Measurements from ENCODE around the gene RANBP1.

Gene RANBP1

DNA sequence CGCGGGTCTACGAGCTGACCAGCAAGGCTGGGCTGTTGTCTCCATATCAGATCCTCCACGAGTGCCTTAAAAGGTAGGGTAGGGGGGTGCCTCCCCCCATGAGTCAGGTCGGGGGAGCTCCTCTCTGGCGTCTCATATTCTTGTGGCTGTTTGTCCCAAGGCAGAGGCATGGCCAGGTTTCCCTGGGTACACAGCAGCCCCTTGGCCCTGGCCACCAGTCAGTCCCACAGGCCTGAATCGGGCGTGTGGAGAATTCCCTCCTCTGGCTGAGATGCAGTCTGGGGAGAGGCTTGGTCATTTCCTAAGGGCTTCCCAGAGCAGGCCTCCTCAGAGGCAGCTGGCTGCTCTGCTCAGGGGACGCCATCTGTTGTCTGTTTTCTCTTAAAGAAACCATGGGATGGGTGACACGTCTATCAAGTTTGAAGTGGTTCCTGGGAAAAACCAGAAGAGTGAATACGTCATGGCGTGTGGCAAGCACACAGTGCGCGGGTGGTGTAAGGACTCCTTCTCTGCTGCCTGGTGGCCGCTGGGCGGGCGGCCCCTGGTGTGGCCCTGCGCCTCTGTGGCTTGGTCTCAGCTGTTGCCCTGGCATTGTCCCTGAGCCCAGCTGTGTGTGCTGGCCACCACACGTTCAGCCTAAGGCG lies 9.6 kb upstream of the RANBP1 start:
- Histone ChIP-seq H3K4me3 (no peak overlapping the region), H3K27ac (no peak overlapping the region)
- TF ChIP-seq, protein P1, sequence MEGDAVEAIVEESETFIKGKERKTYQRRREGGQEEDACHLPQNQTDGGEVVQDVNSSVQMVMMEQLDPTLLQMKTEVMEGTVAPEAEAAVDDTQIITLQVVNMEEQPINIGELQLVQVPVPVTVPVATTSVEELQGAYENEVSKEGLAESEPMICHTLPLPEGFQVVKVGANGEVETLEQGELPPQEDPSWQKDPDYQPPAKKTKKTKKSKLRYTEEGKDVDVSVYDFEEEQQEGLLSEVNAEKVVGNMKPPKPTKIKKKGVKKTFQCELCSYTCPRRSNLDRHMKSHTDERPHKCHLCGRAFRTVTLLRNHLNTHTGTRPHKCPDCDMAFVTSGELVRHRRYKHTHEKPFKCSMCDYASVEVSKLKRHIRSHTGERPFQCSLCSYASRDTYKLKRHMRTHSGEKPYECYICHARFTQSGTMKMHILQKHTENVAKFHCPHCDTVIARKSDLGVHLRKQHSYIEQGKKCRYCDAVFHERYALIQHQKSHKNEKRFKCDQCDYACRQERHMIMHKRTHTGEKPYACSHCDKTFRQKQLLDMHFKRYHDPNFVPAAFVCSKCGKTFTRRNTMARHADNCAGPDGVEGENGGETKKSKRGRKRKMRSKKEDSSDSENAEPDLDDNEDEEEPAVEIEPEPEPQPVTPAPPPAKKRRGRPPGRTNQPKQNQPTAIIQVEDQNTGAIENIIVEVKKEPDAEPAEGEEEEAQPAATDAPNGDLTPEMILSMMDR (IDR thresholded peaks at IDR 0.05), result no peak
- no peak for DNase-seq (ENCODE audit: low spot score)

DNA sequence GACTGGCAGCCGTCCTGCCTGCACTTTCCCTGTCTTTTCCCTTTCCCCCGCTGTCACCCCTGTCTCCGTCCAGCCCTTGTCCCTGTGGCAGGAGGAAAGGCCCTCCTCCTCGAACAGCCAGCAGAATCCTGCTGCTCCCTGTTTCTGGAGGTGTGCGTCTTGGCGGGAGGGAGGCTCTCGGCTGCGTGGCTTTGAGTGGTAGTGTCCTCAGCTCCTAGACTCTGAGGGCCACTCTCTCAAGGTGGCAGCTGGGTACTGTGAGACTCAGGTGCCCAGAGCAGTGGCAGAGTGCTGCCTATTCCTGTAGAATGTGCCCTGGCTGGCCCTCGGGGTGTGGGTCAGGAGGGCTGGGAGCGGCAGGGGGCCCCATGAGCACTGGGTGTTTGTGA lies 9.1 kb upstream of the RANBP1 start:
- TF ChIP-seq, protein P1 (IDR thresholded peaks at IDR 0.05), result no peak
- Histone ChIP-seq H3K27ac (no peak overlapping the region), H3K4me3 (no peak overlapping the region)
- DNase-seq (ENCODE audit: low spot score), result no peak

DNA sequence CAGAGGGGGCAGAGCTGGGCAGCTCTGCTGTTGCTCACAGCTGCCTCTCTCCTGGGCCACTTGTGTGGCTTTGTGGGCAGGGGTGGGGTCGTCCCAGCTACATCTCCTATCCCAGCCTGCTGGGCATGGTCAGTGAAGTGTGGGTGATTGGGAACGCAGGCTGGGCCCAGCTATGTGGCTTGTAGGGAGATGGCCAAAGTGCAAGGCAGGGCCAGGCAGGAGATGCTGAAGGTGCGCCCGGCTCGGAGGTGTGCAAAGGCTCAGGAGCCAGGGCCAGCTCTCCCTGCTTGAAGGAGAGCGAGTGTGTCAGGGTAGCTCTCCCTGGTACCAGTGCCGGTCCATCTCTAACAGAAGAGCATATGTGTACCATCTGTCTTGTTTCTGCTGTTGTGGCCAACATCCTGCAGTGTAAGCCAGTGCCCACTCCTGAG lies 8.4 kb upstream of the RANBP1 start:
- no peak overlapping the region for H3K27ac ChIP-seq
- no peak for DNase-seq (ENCODE audit: low spot score)
- TF ChIP-seq, protein P1 (IDR thresholded peaks at IDR 0.05), result no peak
- no peak overlapping the region for H3K4me3 ChIP-seq

DNA sequence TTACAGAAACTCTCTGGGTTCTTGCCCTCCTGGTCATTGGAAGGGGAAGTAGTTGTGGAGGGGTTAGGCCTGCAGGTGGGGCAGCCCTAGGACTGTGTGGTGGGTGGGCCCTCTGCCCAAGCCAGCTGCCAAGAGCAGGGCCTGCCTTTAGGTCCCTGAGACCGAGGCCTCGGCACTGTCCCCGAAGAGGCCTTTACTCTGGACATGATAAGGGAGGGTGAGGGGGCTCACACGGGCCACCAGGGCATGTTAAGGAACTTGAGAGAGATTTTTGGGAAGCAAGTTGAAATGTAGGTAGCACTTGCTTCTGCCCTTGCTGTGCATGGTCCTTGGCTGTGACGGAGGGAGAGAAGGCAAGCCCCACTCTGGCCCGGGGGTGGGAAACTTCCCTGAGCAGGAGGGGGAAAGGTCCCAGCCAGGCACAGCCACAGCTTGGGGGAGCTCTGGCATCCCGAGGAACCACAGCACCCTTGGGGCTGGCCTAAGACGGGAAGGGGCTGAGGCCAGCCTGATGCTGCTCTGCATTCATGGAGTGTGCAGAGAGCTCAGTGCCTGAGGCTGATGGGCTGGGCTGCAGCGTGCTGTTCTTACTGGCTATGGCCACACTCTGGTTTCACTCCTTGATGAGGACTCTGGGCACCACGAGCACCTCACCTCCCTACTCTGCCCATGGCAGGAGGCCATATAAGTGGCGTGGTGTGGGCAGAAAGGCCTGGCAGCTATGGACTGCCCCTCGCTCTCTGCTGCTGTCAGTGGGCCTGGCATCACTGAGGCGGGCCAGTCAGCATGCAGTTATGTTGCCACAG lies 7.8 kb upstream of the RANBP1 start:
- H3K4me3 ChIP-seq, result no peak overlapping the region
- TF ChIP-seq, protein P1 (IDR thresholded peaks at IDR 0.05), result no peak
- no peak for DNase-seq (ENCODE audit: low spot score)
- no peak overlapping the region for H3K27ac ChIP-seq

DNA sequence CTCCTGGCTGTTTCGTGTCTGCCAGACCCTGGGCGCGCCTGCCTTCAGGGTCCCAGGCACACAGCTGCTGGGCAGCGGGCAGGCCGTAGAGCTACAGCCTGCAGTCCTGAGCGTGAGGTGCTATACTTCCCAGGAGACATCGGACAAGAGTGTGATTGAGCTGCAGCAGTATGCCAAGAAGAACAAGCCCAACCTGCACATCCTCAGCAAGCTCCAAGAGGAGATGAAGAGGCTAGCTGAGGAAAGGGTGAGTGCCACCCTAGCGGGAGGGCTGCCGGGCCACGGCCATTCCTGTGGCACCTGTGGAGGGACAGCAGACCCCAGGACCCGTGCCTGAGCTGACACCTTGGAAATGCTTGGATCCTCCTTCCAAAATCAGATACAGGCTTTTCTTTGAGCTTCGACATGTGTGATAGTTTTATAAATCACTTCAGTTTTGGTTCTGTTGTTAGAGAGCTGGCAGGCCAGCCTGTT lies 7.1 kb upstream of the RANBP1 start:
- DNase-seq (ENCODE audit: low spot score), result no peak
- Histone ChIP-seq H3K4me3 (no peak overlapping the region), H3K27ac (no peak overlapping the region)
- TF ChIP-seq, protein P1 (IDR thresholded peaks at IDR 0.05), result no peak

DNA sequence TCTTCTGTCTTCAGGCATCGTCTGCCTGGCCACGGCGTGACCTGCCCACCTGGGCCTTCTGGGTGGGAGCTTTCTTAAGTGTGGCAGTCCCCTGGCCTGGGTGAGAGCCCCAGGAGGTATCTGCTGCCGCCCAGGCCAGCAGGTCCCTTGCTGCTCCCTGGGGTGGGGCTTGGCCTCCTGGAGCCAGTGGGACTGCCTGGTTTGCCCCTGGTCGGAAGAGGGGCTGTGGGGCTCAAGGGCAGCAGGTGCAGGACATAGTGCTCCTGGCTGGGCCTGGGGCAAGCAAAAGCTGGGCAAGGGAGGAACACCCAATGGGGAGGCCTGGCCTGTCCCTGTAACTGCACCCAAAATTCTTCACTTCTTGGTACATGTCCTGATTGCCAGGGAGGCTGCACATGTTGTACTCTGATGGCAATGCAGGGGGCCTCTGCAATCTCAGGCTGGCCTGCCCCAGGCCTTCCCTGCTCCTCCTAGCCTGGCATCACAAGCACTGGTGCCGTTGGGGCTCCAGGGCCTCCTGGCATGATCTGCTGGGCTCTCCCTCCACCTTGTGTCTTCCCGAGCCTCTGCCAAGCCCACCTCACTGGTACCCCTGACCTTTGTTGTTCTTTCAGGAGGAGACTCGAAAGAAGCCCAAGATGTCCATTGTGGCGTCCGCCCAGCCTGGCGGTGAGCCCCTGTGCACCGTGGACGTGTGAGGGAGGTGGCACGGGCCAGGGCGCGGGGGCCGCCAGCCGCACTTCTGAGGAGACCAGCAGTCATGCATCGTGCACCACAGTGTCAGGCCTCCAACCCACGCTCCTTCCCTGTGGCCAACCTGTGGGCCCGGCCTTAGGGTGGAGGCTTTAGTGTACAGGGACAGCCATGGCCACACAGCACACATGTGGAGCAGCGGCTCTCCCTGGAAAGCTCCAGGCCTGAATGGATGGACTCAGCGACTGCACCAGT lies 6.2 kb upstream of the RANBP1 start:
- Histone ChIP-seq H3K27ac (no peak overlapping the region), H3K4me3 (no peak overlapping the region)
- no peak for DNase-seq (ENCODE audit: low spot score)
- TF ChIP-seq, protein P1 (IDR thresholded peaks at IDR 0.05), result no peak
